AG04450 (cell line): ENCODE measurements around the gene HBEGF. TPM values are rescaled to one million over a fixed set of nuclear protein-coding genes. Genes with fewer than 3 reads are reported as not detected.

Experiments used
- CTCF ChIA-PET: fragments of 300-600, 350-600 bp; formaldehyde crosslinking; extraction: SDS; loops from one replicate; lab custom pipeline; 2022; ENCODE audit warnings: antibody characterized with exemption, inconsistent platforms; lab: Charles Lee
- POLR2A ChIA-PET: fragments of 350-600 bp; formaldehyde crosslinking; extraction: SDS; loops from one replicate; lab custom pipeline; 2021; ENCODE audit warnings: antibody characterized with exemption, inconsistent platforms; lab: Yijun Ruan, JAX
- DNase-seq: peaks from one replicate; pipeline ENCODE4 v3.0.0-alpha.2; 2011; ENCODE audit warnings: low read depth, low spot score
- H3K27ac ChIP-seq: one replicate; pipeline ENCODE4 v1.5.1; 2012; ENCODE audit warnings: low read depth, low read length, control low read depth
- H3K27me3 ChIP-seq: one replicate; pipeline ENCODE4 v1.6.0; 2012; ENCODE audit warnings: low read length; ENCODE audit not compliant: control insufficient read depth, insufficient read depth
- H3K4me3 ChIP-seq: 2 replicates; pipeline ENCODE4 v1.5.1; 2011; ENCODE audit warnings: mild to moderate bottlenecking, low read depth, low read length, control low read depth
- H3K9me3 ChIP-seq: 2 replicates; pipeline ENCODE4 v1.5.1; 2012; ENCODE audit warnings: low read length; ENCODE audit not compliant: control insufficient read depth, insufficient read depth
- CTCF ChIP-seq: IDR thresholded peaks from 2 replicates; pipeline ENCODE4 v1.5.1; 2011; ENCODE audit warnings: low read depth, low read length, control low read depth, inconsistent platforms
- polyA plus RNA-seq: library from polyadenylated mRNA; depleted of rRNA; stranded (reverse); fragments of >200 nt; gene quantifications from 2 replicates; pipeline ENCODE4 v1.2.3, GENCODE V29; 2011

The HBEGF gene
- polyA plus RNA-seq, 1 experiment: 7.0 TPM

- no peak overlapping the region for H3K27ac ChIP-seq
- TF ChIP-seq CTCF: peak; percentile 90
- peak overlapping the region; percentile 47 for H3K4me3 ChIP-seq
- DNase-seq: no peak
- H3K9me3 ChIP-seq: no peaks in the 10 kb centered on the region; the same call in 1 of the 2 replicates
- ChIA-PET CTCF (interaction anchor here (0.6 to 9.5 kb wide), 20 partner anchors 9 to 1126 kb away, joined by 3 to 279 read pairs (median 4); partner anchors contain the start of genes EIF4EBP3, HBEGF and PCDHGC5), POLR2A (no interaction called here)
- peaks cover 9% of the 10 kb centered on the region for H3K27me3 ChIP-seq
Observed at GRCh38 chr5:140362875-140363630, 16.6 kb upstream of the HBEGF start.

- H3K9me3 ChIP-seq: no peaks in the 10 kb centered on the region; the same call in 1 of the 2 replicates
- POLR2A ChIA-PET: no interaction called here
- TF ChIP-seq CTCF: no peak
- H3K27me3 ChIP-seq: peaks cover 7% of the 10 kb centered on the region
- no peak overlapping the region for H3K27ac ChIP-seq
- CTCF ChIA-PET: interaction anchor here (0.5 to 9.5 kb wide), 6 partner anchors 11 to 356 kb away, joined by 3 to 279 read pairs (median 8); partner anchors contain the start of gene HBEGF
- no peak overlapping the region for H3K4me3 ChIP-seq
- no peak for DNase-seq
Observed at GRCh38 chr5:140362311-140362710, 15.9 kb upstream of the HBEGF start.

- Histone ChIP-seq H3K27me3 (peaks cover 7% of the 10 kb centered on the region), H3K9me3 (no peaks in the 10 kb centered on the region; the same call in 1 of the 2 replicates), H3K4me3 (no peak overlapping the region), H3K27ac (no peak overlapping the region)
- ChIA-PET POLR2A (no interaction called here), CTCF (interaction anchor here (0.5 to 9.5 kb wide), 7 partner anchors 11 to 359 kb away, joined by 3 to 279 read pairs (median 5); partner anchors contain the start of gene HBEGF)
- DNase-seq: no peak
- TF ChIP-seq CTCF: no peak
Observed at GRCh38 chr5:140361901-140362300, 15.5 kb upstream of the HBEGF start.

GRCh38 chr5:140360681-140361479, 14.5 kb upstream of the HBEGF start:
- Histone ChIP-seq H3K9me3 (no peaks in the 10 kb centered on the region; the same call in 1 of the 2 replicates), H3K27ac (no peak overlapping the region), H3K27me3 (peaks cover 5% of the 10 kb centered on the region), H3K4me3 (no peak overlapping the region)
- no peak for DNase-seq
- TF ChIP-seq CTCF: no peak
- POLR2A ChIA-PET: no interaction called here
- CTCF ChIA-PET: interaction anchor here (0.5 to 9.5 kb wide), 9 partner anchors 9 to 360 kb away, joined by 3 to 279 read pairs (median 5); no protein-coding TSS in a partner anchor
